Tibial nerve (tissue), 4 donors: ENCODE results near the gene CMTM8. TPM values are rescaled to one million over a fixed set of nuclear protein-coding genes. Genes with fewer than 3 reads are reported as not detected.

ENCODE experiments used
- DNase-seq, 2 donors: peaks; one replicate each; pipeline ENCODE4 v3.0.0-alpha.2; 2019; ENCODE audit warnings: low spot score in 2 of 2
- H3K27ac ChIP-seq, 4 donors: fragments of 200-600 bp; sonication (generic) in 3 of 4; one replicate each; pipeline ENCODE4 v1.5.1; 2017 to 2019; ENCODE audit warnings: mild to moderate bottlenecking in 1 of 4
- H3K27me3 ChIP-seq, 2 donors: fragments of 200-600 bp; sonication (generic) in 1 of 2; one replicate each; pipeline versions ENCODE4 v1.5.1 to v1.6.0; 2017 to 2019
- H3K36me3 ChIP-seq, 3 donors: fragments of 200-600 bp; sonication (generic); one replicate each; pipeline ENCODE4 v1.5.1; 2018 to 2019
- H3K4me1 ChIP-seq, 4 donors: fragments of 200-600 bp; sonication (generic) in 3 of 4; one replicate each; pipeline ENCODE4 v1.5.1; 2017 to 2019
- H3K4me3 ChIP-seq, 4 donors: fragments of 200-600 bp; sonication (generic) in 3 of 4; one replicate each; pipeline ENCODE4 v1.5.1; 2017 to 2019; ENCODE audit warnings: mild to moderate bottlenecking in 1 of 4, moderate library complexity in 1 of 4
- H3K9me3 ChIP-seq, 4 donors: fragments of 200-600 bp; sonication (generic) in 3 of 4; one replicate each; pipeline ENCODE4 v1.5.1; 2017 to 2019
- EP300 ChIP-seq, 2 donors: sonication (generic); formaldehyde crosslinking; IDR thresholded peaks; one replicate each; pipeline ENCODE4 v1.6.1; 2017; ENCODE audit warnings: antibody characterized with exemption in 2 of 2, mild to moderate bottlenecking in 1 of 2
- POLR2A ChIP-seq, 2 donors: fragments of 450-650 bp; IDR thresholded peaks; one replicate each; pipeline ENCODE4 v1.6.1; 2017; ENCODE audit warnings: antibody characterized with exemption in 2 of 2, mild to moderate bottlenecking in 2 of 2, moderate library complexity in 2 of 2
- WGBS, 2 donors: methylation state at CpG; one replicate each; pipeline ENCODE4 v1.1.5; 2018; 5-methylcytosine and 5-hydroxymethylcytosine counted together
- total RNA-seq, 4 donors: library from RNA; depleted of rRNA; stranded (reverse); fragments of >200 nt; gene quantifications; one replicate each; pipeline ENCODE4 v1.1.0, GENCODE V29; 2016
- TF ChIP-seq, protein P1 (sequence below), 5 experiments: fragments of 200-600 bp in 3 of 5; fragments of 450-650 bp in 2 of 5; sonication (generic) in 3 of 5; IDR thresholded peaks; one replicate each; pipeline ENCODE4 v1.5.1; 2016 to 2019; ENCODE audit warnings: antibody characterized with exemption in 5 of 5, mild to moderate bottlenecking in 3 of 5, moderate library complexity in 2 of 5

Gene CMTM8
- total RNA-seq, 4 donors from 2014 or later, result 2.9 to 8.4 (median 7.3) TPM

- Histone ChIP-seq H3K9me3 (no peaks in the 10 kb centered on the region), H3K4me1 (peaks cover 0 to 13% (median under 1%) of the 10 kb centered on the region in 4 donors), H3K27ac (no peak overlapping the region), H3K27me3 (no peaks in the 10 kb centered on the region), H3K36me3 (no peaks in the 10 kb centered on the region), H3K4me3 (no peak overlapping the region)
- WGBS, 2 donors, result 91 to 94% methylated on average over 5 of the region's 5 CpGs
- TF ChIP-seq POLR2A (IDR thresholded peaks at IDR 0.05) (no peak), EP300 (IDR thresholded peaks at IDR 0.05) (no peak)
- TF ChIP-seq, protein P1, sequence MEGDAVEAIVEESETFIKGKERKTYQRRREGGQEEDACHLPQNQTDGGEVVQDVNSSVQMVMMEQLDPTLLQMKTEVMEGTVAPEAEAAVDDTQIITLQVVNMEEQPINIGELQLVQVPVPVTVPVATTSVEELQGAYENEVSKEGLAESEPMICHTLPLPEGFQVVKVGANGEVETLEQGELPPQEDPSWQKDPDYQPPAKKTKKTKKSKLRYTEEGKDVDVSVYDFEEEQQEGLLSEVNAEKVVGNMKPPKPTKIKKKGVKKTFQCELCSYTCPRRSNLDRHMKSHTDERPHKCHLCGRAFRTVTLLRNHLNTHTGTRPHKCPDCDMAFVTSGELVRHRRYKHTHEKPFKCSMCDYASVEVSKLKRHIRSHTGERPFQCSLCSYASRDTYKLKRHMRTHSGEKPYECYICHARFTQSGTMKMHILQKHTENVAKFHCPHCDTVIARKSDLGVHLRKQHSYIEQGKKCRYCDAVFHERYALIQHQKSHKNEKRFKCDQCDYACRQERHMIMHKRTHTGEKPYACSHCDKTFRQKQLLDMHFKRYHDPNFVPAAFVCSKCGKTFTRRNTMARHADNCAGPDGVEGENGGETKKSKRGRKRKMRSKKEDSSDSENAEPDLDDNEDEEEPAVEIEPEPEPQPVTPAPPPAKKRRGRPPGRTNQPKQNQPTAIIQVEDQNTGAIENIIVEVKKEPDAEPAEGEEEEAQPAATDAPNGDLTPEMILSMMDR (IDR thresholded peaks at IDR 0.05), result no peak
- DNase-seq, result no peak
Observed at GRCh38 chr3:32309654-32310242, 71.3 kb downstream of the CMTM8 start.

DNA sequence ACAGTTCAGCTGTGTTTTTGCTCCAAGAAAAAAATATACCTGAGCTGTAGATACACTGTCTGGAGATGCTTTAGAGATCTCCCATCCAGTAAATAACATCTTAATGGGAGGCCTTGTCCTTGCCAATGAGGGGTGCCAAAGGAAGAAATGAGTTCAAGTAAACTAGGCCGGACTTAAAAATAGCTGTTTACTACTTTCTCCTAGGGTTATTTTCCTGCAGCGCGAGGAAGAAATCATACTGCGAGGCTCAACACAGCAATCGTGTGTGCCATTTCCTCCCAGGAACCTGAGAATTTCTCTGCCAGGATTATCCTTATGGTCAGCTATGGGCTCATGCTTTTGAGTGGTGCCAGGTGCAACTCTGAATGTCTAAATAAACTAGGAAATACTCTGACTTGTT is 71.9 kb downstream of the CMTM8 start:
- Histone ChIP-seq H3K4me3 (no peak overlapping the region), H3K27ac (no peak overlapping the region), H3K4me1 (peaks cover 0 to 9% (median 0%) of the 10 kb centered on the region in 4 donors), H3K9me3 (no peaks in the 10 kb centered on the region), H3K27me3 (no peaks in the 10 kb centered on the region), H3K36me3 (no peaks in the 10 kb centered on the region)
- WGBS, 2 donors, result 77 to 93% methylated on average over 5 of the region's 5 CpGs
- TF ChIP-seq POLR2A (IDR thresholded peaks at IDR 0.05) (no peak), EP300 (IDR thresholded peaks at IDR 0.05) (no peak)
- TF ChIP-seq, protein P1 (IDR thresholded peaks at IDR 0.05), result no peak
- no peak for DNase-seq

- peaks cover 0 to 6% (median 0%) of the 10 kb centered on the region in 4 donors for H3K4me1 ChIP-seq
- H3K4me3 ChIP-seq, result no peak overlapping the region
- no peaks in the 10 kb centered on the region for H3K27me3 ChIP-seq
- H3K9me3 ChIP-seq, result no peaks in the 10 kb centered on the region
- TF ChIP-seq POLR2A (IDR thresholded peaks at IDR 0.05), result no peak
- TF ChIP-seq EP300 (IDR thresholded peaks at IDR 0.05), result no peak
- TF ChIP-seq, protein P1 (IDR thresholded peaks at IDR 0.05), result no peak
- 47% methylated on average over 15 of the region's 15 CpGs for WGBS, 2 donors
- no peak overlapping the region for H3K27ac ChIP-seq
- no peaks in the 10 kb centered on the region for H3K36me3 ChIP-seq
- no peak for DNase-seq
Observed at GRCh38 chr3:32310918-32311839, 72.7 kb downstream of the CMTM8 start.

DNA sequence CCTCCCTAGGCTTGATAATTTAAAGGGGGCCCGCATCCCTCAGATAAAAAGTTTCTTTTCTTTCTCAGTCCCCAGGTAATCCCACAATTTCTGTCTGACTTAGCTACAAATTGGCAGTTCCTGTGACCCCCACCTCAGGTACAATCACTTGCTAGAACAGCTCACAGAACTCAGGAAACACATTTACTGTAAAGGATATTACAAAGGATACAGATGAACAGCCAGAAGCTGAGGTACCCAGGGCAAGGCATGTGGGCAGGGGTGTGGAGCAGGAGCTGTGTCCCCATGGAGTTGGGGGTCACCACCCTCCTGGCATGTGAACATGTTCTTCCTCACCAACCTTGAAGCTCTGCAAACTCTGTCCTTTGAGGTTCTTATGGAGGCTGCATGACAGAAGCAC is 73.8 kb downstream of the CMTM8 start:
- peaks cover 0 to 6% (median 0%) of the 10 kb centered on the region in 4 donors for H3K4me1 ChIP-seq
- no peak for DNase-seq
- no peaks in the 10 kb centered on the region for H3K9me3 ChIP-seq
- H3K27me3 ChIP-seq, result no peaks in the 10 kb centered on the region
- H3K4me3 ChIP-seq, result no peak overlapping the region
- TF ChIP-seq POLR2A (IDR thresholded peaks at IDR 0.05) (no peak), EP300 (IDR thresholded peaks at IDR 0.05) (no peak)
- TF ChIP-seq, protein P1 (IDR thresholded peaks at IDR 0.05), result no peak
- no peaks in the 10 kb centered on the region for H3K36me3 ChIP-seq
- WGBS, 2 donors, result 82 to 87% methylated on average over 1 of the region's 1 CpG
- H3K27ac ChIP-seq, result no peak overlapping the region

GRCh38 chr3:32313169-32313568 is 74.7 kb downstream of the CMTM8 start:
- peaks cover 0 to 6% (median 0%) of the 10 kb centered on the region in 4 donors for H3K4me1 ChIP-seq
- no peaks in the 10 kb centered on the region for H3K36me3 ChIP-seq
- 97 to 98% methylated on average over 6 of the region's 6 CpGs for WGBS, 2 donors
- H3K27ac ChIP-seq, result no peak overlapping the region
- H3K27me3 ChIP-seq, result no peaks in the 10 kb centered on the region
- H3K9me3 ChIP-seq, result no peaks in the 10 kb centered on the region
- TF ChIP-seq EP300 (IDR thresholded peaks at IDR 0.05) (no peak), POLR2A (IDR thresholded peaks at IDR 0.05) (no peak)
- TF ChIP-seq, protein P1 (IDR thresholded peaks at IDR 0.05), result no peak
- H3K4me3 ChIP-seq, result no peak overlapping the region
- no peak for DNase-seq
